AG09319 (cell line): ENCODE results near the gene THBD.

ENCODE experiments used
- DNase-seq: peaks from one replicate; pipeline ENCODE4 v3.0.0-alpha.2; 2010; ENCODE audit warnings: low read depth; ENCODE audit errors: extremely low read depth
- TF ChIP-seq, protein P1 (sequence below): IDR thresholded peaks from 2 replicates; pipeline ENCODE4 v1.5.1; 2011; ENCODE audit warnings: low read depth, mild to moderate bottlenecking, inconsistent platforms, low read length, moderate library complexity

Gene THBD

GRCh38 chr20:23066772-23067171 lies 17.3 kb upstream of the THBD start:
- TF ChIP-seq, protein P1, sequence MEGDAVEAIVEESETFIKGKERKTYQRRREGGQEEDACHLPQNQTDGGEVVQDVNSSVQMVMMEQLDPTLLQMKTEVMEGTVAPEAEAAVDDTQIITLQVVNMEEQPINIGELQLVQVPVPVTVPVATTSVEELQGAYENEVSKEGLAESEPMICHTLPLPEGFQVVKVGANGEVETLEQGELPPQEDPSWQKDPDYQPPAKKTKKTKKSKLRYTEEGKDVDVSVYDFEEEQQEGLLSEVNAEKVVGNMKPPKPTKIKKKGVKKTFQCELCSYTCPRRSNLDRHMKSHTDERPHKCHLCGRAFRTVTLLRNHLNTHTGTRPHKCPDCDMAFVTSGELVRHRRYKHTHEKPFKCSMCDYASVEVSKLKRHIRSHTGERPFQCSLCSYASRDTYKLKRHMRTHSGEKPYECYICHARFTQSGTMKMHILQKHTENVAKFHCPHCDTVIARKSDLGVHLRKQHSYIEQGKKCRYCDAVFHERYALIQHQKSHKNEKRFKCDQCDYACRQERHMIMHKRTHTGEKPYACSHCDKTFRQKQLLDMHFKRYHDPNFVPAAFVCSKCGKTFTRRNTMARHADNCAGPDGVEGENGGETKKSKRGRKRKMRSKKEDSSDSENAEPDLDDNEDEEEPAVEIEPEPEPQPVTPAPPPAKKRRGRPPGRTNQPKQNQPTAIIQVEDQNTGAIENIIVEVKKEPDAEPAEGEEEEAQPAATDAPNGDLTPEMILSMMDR: no peak
- DNase-seq: no peak

DNA sequence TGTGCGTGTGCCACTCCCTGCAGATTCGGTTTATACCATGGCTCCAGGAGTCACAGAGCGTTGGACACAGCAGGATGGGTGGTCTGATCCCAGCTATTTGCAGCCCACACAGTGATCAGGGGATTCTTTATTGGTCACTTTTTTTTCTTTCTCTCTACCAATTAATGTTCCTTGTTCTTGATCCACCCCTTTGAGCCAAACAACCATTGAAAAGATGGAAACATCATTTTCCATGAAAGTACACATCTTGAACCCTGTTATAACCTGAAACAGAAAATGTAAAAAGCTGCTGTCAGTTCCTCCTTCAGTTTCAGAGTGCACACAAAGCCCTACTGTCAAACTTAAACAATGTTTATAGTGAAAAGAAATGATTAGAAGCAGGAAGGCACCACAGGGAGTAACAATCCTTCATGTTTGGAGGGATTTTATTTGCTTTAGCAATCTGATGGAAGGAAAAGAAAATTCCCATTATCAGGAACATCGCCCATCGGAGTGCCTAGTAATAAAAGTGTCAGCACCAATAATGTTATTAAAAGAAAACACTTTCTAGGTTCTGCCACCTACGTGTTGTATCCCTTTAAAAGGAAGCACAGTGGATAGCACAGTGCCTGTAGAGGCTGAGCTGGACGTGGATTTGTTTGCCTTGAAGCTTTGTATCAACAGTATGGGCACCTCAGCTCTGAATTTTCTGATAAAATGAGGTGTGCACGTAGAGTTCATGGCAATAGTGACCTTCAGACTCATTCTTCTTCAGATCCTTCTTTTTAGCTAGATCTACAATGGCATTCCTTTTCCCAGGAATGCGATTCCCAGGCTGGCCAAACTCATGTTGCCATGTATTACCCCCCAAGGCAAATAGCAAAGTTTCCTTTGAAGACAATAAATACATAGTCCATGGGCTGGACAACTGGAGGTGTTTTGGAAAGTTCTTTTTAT lies 16.1 kb upstream of the THBD start:
- DNase-seq: no peak
- TF ChIP-seq, protein P1: no peak

DNA sequence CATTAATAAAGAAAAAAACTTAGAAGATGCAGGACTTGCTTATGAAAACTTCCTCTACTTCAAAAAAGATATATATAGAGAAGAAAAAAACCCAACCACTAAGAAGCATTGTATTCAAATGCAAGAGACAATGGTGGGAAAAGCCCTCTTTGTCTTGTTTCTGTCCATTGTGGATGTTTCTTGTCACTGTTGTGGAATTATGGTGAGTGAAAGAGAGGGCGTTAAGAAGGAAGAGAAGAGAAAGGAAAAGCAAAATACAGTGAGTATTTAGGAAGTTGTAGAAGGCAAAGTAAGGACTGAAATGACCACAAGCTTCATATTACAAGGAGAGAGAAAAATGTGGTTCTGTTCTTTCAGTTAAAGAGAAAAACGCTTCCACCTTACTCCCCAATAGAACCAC lies 14.1 kb upstream of the THBD start:
- no peak for DNase-seq
- TF ChIP-seq, protein P1: no peak

GRCh38 chr20:23063168-23063567 lies 13.7 kb upstream of the THBD start:
- no peak for DNase-seq
- TF ChIP-seq, protein P1: no peak

- TF ChIP-seq, protein P1: no peak
- no peak for DNase-seq
Measured at GRCh38 chr20:23062632-23063031, 13.2 kb upstream of the THBD start.

DNA sequence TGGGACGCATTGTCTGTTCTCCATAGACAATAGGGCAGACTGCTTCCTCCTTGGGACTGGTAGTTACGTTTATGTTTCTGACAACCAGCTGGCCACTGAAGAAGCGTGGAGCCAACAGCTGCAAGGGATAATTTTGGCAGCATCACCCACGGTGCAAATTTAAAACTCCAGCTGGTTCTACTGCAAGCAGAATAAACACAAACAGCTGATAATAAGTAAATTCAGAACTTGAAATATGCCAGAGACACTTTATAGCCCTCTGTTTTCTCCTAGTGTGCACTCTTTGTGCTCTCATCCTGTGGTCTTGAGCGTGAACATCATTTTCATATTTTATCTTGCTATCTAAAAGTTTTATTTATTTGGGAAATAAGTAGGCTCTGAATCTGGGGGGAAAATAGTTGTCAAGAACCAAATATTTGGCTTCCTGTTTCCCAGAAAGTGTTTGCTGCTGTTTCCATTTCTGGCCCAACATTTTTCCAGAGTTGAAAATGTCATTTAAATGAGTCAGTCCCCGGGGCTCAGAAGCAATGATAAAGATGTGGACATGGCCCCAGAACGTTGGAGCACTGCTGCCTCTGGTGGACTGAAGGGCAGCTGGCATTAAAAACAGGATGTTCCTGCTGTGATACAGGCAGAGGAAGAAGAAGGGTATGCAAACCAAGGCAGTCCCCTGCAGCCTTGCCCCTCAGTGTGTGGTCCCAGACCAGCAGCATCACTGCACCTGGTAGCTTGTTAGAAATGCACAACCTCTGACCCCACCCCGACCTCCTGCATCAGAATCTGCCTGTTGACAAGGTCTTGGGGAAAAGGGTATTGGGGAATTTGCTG lies 12.5 kb upstream of the THBD start:
- DNase-seq: no peak
- TF ChIP-seq, protein P1: peak; percentile 64

GRCh38 chr20:23061262-23061661 lies 11.8 kb upstream of the THBD start:
- no peak for DNase-seq
- TF ChIP-seq, protein P1: no peak
